Activated naive CD4-positive, alpha-beta T cell treated with anti-CD3 and anti-CD28 coated beads for 36 hours (primary cell): ENCODE measurements around the gene CAMK2D. TPM values are rescaled to one million over a fixed set of nuclear protein-coding genes. Genes with fewer than 3 reads are reported as not detected.

ENCODE experiments used
- CTCF ChIA-PET: fragments of 350-600 bp; sonication (Branson Sonifier 250); formaldehyde crosslinking; loops from one replicate; lab custom pipeline; 2021; ENCODE audit warnings: antibody characterized with exemption; lab: Charles Lee
- DNase-seq: peaks from one replicate; pipeline ENCODE4 v3.0.0-alpha.2; 2020
- H3K27ac Mint-ChIP-seq: one replicate; pipeline ENCODE4 v1.8.0; 2021; ENCODE audit warnings: mild to moderate bottlenecking, mixed read lengths
- H3K27me3 Mint-ChIP-seq: one replicate; pipeline ENCODE4 v1.8.0; 2021; ENCODE audit warnings: low read depth, mixed read lengths
- H3K36me3 Mint-ChIP-seq: one replicate; pipeline ENCODE4 v1.8.0; 2021; ENCODE audit warnings: low read depth, mixed read lengths
- H3K4me1 Mint-ChIP-seq: one replicate; pipeline ENCODE4 v1.8.0; 2021; ENCODE audit warnings: low read depth, mixed read lengths
- H3K4me3 Mint-ChIP-seq: one replicate; pipeline ENCODE4 v1.8.0; 2021; ENCODE audit warnings: mild to moderate bottlenecking, moderate library complexity, mixed read lengths
- H3K9me3 Mint-ChIP-seq: one replicate; pipeline ENCODE4 v1.8.0; 2021; ENCODE audit warnings: mixed read lengths
- intact Hi-C: fragments of 100-400 bp; cut with micrococcal nuclease; formaldehyde crosslinking; loops from one replicate; pipeline ENCODE4 v1.15.1; 2023
- total RNA-seq, 2 experiments: library from RNA; stranded (reverse); gene quantifications; one replicate each; pipeline ENCODE4 v1.2.3, GENCODE V29; 2021

CAMK2D gene
- total RNA-seq, 2 experiments from 2014 or later, result 75.7 to 78.3 TPM

GRCh38 chr4:113593400-113594230, 167.9 kb downstream of the CAMK2D start:
- intact Hi-C loops, result no loop called here
- H3K36me3 Mint-ChIP-seq, result peaks cover 50% of the 10 kb centered on the region

GRCh38 chr4:113591982-113592381, 169.6 kb downstream of the CAMK2D start:
- H3K9me3 Mint-ChIP-seq, result peaks cover 2% of the 10 kb centered on the region
- no peak for DNase-seq
- CTCF ChIA-PET, result no interaction called here
- peaks cover 47% of the 10 kb centered on the region for H3K4me1 Mint-ChIP-seq
- no peak overlapping the region for H3K4me3 Mint-ChIP-seq
- H3K36me3 Mint-ChIP-seq, result peaks cover 44% of the 10 kb centered on the region
- no peaks in the 10 kb centered on the region for H3K27me3 Mint-ChIP-seq
- H3K27ac Mint-ChIP-seq, result no peak overlapping the region
- intact Hi-C loops, result no loop called here

More at GRCh38 chr4:113593400-113594230, 167.9 kb downstream of the CAMK2D start:
- Mint-ChIP-seq H3K9me3 (peaks cover 2% of the 10 kb centered on the region), H3K4me3 (no peak overlapping the region), H3K4me1 (peaks cover 57% of the 10 kb centered on the region), H3K27ac (no peak overlapping the region), H3K27me3 (no peaks in the 10 kb centered on the region)
- CTCF ChIA-PET, result no interaction called here
- no peak for DNase-seq

- Mint-ChIP-seq H3K9me3 (no peaks in the 10 kb centered on the region), H3K27ac (no peak overlapping the region), H3K36me3 (peaks cover 37% of the 10 kb centered on the region), H3K4me3 (no peak overlapping the region), H3K27me3 (no peaks in the 10 kb centered on the region), H3K4me1 (peaks cover 26% of the 10 kb centered on the region)
- intact Hi-C loops, result no loop called here
- no peak for DNase-seq
- CTCF ChIA-PET, result interaction anchor here (0.6 to 0.7 kb wide), 2 partner anchors 41 to 97 kb away, joined by 3 read pairs; no protein-coding TSS in a partner anchor
Observed at GRCh38 chr4:113588895-113589668, 172.5 kb downstream of the CAMK2D start.

- intact Hi-C loops, result no loop called here
- no peak overlapping the region for H3K27ac Mint-ChIP-seq
- H3K36me3 Mint-ChIP-seq, result peaks cover 33% of the 10 kb centered on the region
- no peaks in the 10 kb centered on the region for H3K9me3 Mint-ChIP-seq
- H3K4me1 Mint-ChIP-seq, result peaks cover 20% of the 10 kb centered on the region
- CTCF ChIA-PET, result no interaction called here
- no peak overlapping the region for H3K4me3 Mint-ChIP-seq
- H3K27me3 Mint-ChIP-seq, result no peaks in the 10 kb centered on the region
- no peak for DNase-seq
Observed at GRCh38 chr4:113587640-113588275, 173.8 kb downstream of the CAMK2D start.

GRCh38 chr4:113587156-113587555, 174.4 kb downstream of the CAMK2D start:
- no peak for DNase-seq
- peaks cover 33% of the 10 kb centered on the region for H3K36me3 Mint-ChIP-seq
- CTCF ChIA-PET, result interaction anchor here (1.8 kb wide), 1 partner anchor 10 kb away, joined by 6 read pairs; no protein-coding TSS in a partner anchor
- peaks cover 19% of the 10 kb centered on the region for H3K4me1 Mint-ChIP-seq
- no peaks in the 10 kb centered on the region for H3K27me3 Mint-ChIP-seq
- intact Hi-C loops, result no loop called here
- no peak overlapping the region for H3K27ac Mint-ChIP-seq
- no peaks in the 10 kb centered on the region for H3K9me3 Mint-ChIP-seq
- H3K4me3 Mint-ChIP-seq, result no peak overlapping the region

GRCh38 chr4:113586072-113586471, 175.5 kb downstream of the CAMK2D start:
- no peaks in the 10 kb centered on the region for H3K9me3 Mint-ChIP-seq
- H3K4me3 Mint-ChIP-seq, result no peak overlapping the region
- H3K4me1 Mint-ChIP-seq, result peaks cover 16% of the 10 kb centered on the region
- no peaks in the 10 kb centered on the region for H3K27me3 Mint-ChIP-seq
- CTCF ChIA-PET, result interaction anchor here (1.8 kb wide), 1 partner anchor 9 kb away, joined by 6 read pairs; no protein-coding TSS in a partner anchor
- peaks cover 31% of the 10 kb centered on the region for H3K36me3 Mint-ChIP-seq
- intact Hi-C loops, result no loop called here
- no peak overlapping the region for H3K27ac Mint-ChIP-seq
- DNase-seq, result no peak

GRCh38 chr4:113584407-113585150, 177.0 kb downstream of the CAMK2D start:
- DNase-seq, result no peak
- H3K36me3 Mint-ChIP-seq, result peaks cover 32% of the 10 kb centered on the region
- no peaks in the 10 kb centered on the region for H3K27me3 Mint-ChIP-seq
- no peak overlapping the region for H3K4me3 Mint-ChIP-seq
- H3K4me1 Mint-ChIP-seq, result peaks cover 18% of the 10 kb centered on the region
- intact Hi-C loops, result no loop called here
- H3K9me3 Mint-ChIP-seq, result no peaks in the 10 kb centered on the region
- CTCF ChIA-PET, result interaction anchor here (1.0 kb wide), 2 partner anchors 30 to 337 kb away, joined by 3 read pairs; no protein-coding TSS in a partner anchor
- no peak overlapping the region for H3K27ac Mint-ChIP-seq

GRCh38 chr4:113582737-113583136, 178.8 kb downstream of the CAMK2D start:
- intact Hi-C loops, result no loop called here
- Mint-ChIP-seq H3K9me3 (no peaks in the 10 kb centered on the region), H3K27me3 (no peaks in the 10 kb centered on the region), H3K36me3 (peaks cover 25% of the 10 kb centered on the region), H3K4me1 (peaks cover 24% of the 10 kb centered on the region), H3K4me3 (no peak overlapping the region), H3K27ac (no peak overlapping the region)
- no peak for DNase-seq
- CTCF ChIA-PET, result interaction anchor here (2.9 kb wide), 1 partner anchor 35 kb away, joined by 11 read pairs; no protein-coding TSS in a partner anchor

GRCh38 chr4:113579360-113579759, 182.2 kb downstream of the CAMK2D start:
- Mint-ChIP-seq H3K36me3 (peaks cover 14% of the 10 kb centered on the region), H3K27ac (no peak overlapping the region), H3K4me3 (no peak overlapping the region), H3K27me3 (no peaks in the 10 kb centered on the region), H3K9me3 (no peaks in the 10 kb centered on the region), H3K4me1 (peaks cover 49% of the 10 kb centered on the region)
- no peak for DNase-seq
- CTCF ChIA-PET, result interaction anchor here (0.6 kb wide), 1 partner anchor 872 kb away, joined by 3 read pairs; no protein-coding TSS in a partner anchor
- intact Hi-C loops, result no loop called here

GRCh38 chr4:113576947-113577678, 184.4 kb downstream of the CAMK2D start:
- Mint-ChIP-seq H3K27me3 (no peaks in the 10 kb centered on the region), H3K4me3 (no peak overlapping the region), H3K4me1 (peaks cover 63% of the 10 kb centered on the region), H3K27ac (no peak overlapping the region), H3K9me3 (peaks cover 5% of the 10 kb centered on the region), H3K36me3 (peaks cover 26% of the 10 kb centered on the region)
- no peak for DNase-seq
- CTCF ChIA-PET, result interaction anchor here (0.7 to 1.6 kb wide), 2 partner anchors 9 to 29 kb away, joined by 4 to 6 read pairs; no protein-coding TSS in a partner anchor
- intact Hi-C loops, result no loop called here

GRCh38 chr4:113575401-113575800, 186.1 kb downstream of the CAMK2D start:
- Mint-ChIP-seq H3K4me3 (no peak overlapping the region), H3K4me1 (peaks cover 60% of the 10 kb centered on the region), H3K36me3 (peaks cover 21% of the 10 kb centered on the region), H3K27ac (no peak overlapping the region), H3K9me3 (peaks cover 5% of the 10 kb centered on the region), H3K27me3 (no peaks in the 10 kb centered on the region)
- intact Hi-C loops, result no loop called here
- CTCF ChIA-PET, result interaction anchor here (1.2 kb wide), 1 partner anchor 28 kb away, joined by 4 read pairs; no protein-coding TSS in a partner anchor
- no peak for DNase-seq
